ENCODE results near the gene GP5. TPM values are rescaled to one million over a fixed set of nuclear protein-coding genes. Genes with fewer than 3 reads are reported as not detected.

Gene GP5
- total and polyA plus RNA-seq, 2 of the 13 experiments (the other 11 are each of a cell fraction or from before 2014, with no cell fraction given): not detected

DNA sequence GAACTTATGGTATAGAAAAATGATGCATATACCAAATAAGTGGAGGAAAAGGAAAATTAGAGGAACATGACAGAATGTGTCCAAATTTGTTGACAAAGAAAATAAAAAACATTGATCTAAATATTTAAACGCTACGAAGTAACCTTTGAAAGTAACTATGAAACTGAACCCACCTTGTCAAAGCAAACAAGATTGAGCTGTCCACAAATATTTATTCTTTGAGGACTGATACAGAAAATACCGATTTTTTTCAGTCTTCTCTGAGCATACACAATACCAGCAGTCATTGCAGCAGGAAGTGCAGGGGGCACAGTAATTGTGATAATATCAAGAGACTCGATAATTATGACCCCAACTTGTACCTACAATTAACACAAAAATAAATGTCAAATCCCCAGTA, 47.7 kb upstream of the GP5 start (continued):
- TF ChIP-seq, protein P1, sequence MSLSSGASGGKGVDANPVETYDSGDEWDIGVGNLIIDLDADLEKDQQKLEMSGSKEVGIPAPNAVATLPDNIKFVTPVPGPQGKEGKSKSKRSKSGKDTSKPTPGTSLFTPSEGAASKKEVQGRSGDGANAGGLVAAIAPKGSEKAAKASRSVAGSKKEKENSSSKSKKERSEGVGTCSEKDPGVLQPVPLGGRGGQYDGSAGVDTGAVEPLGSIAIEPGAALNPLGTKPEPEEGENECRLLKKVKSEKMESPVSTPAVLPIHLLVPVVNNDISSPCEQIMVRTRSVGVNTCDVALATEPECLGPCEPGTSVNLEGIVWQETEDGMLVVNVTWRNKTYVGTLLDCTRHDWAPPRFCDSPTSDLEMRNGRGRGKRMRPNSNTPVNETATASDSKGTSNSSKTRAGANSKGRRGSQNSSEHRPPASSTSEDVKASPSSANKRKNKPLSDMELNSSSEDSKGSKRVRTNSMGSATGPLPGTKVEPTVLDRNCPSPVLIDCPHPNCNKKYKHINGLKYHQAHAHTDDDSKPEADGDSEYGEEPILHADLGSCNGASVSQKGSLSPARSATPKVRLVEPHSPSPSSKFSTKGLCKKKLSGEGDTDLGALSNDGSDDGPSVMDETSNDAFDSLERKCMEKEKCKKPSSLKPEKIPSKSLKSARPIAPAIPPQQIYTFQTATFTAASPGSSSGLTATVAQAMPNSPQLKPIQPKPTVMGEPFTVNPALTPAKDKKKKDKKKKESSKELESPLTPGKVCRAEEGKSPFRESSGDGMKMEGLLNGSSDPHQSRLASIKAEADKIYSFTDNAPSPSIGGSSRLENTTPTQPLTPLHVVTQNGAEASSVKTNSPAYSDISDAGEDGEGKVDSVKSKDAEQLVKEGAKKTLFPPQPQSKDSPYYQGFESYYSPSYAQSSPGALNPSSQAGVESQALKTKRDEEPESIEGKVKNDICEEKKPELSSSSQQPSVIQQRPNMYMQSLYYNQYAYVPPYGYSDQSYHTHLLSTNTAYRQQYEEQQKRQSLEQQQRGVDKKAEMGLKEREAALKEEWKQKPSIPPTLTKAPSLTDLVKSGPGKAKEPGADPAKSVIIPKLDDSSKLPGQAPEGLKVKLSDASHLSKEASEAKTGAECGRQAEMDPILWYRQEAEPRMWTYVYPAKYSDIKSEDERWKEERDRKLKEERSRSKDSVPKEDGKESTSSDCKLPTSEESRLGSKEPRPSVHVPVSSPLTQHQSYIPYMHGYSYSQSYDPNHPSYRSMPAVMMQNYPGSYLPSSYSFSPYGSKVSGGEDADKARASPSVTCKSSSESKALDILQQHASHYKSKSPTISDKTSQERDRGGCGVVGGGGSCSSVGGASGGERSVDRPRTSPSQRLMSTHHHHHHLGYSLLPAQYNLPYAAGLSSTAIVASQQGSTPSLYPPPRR (CRISPR knock-in tag; IDR thresholded peaks at IDR 0.05; ENCODE audit: borderline replicate concordance): peak; percentile 93
- TF ChIP-seq ZNF354B (CRISPR knock-in tag; IDR thresholded peaks at IDR 0.05) (no peak), BCL6 (CRISPR knock-in tag; IDR thresholded peaks at IDR 0.05) (peak; percentile 96), MEIS2 (CRISPR knock-in tag; IDR thresholded peaks at IDR 0.05) (no peak), DPF2 (CRISPR knock-in tag; IDR thresholded peaks at IDR 0.05; ENCODE audit: borderline replicate concordance, low read depth) (0 out of 2 replicates have a peak, but pooled peaks have one; percentile 22), BRCA1 (CRISPR knock-in tag; IDR thresholded peaks at IDR 0.05) (no peak), ZNF501 (CRISPR knock-in tag; IDR thresholded peaks at IDR 0.05) (no peak), ZNF441 (CRISPR knock-in tag; IDR thresholded peaks at IDR 0.05; ENCODE audit: borderline replicate concordance) (no peak), ZNF878 (CRISPR knock-in tag; IDR thresholded peaks at IDR 0.05) (no peak), U2AF2 (IDR thresholded peaks at IDR 0.05; ENCODE audit: low read depth, low read length) (no peak), PHF8 (CRISPR knock-in tag; IDR thresholded peaks at IDR 0.05) (no peak), KLF6 (CRISPR knock-in tag; IDR thresholded peaks at IDR 0.05) (no peak)
- TF ChIP-seq, protein P2, sequence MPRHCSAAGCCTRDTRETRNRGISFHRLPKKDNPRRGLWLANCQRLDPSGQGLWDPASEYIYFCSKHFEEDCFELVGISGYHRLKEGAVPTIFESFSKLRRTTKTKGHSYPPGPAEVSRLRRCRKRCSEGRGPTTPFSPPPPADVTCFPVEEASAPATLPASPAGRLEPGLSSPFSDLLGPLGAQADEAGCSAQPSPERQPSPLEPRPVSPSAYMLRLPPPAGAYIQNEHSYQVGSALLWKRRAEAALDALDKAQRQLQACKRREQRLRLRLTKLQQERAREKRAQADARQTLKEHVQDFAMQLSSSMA (CRISPR knock-in tag; IDR thresholded peaks at IDR 0.05): no peak
- TF ChIP-seq, protein P3, sequence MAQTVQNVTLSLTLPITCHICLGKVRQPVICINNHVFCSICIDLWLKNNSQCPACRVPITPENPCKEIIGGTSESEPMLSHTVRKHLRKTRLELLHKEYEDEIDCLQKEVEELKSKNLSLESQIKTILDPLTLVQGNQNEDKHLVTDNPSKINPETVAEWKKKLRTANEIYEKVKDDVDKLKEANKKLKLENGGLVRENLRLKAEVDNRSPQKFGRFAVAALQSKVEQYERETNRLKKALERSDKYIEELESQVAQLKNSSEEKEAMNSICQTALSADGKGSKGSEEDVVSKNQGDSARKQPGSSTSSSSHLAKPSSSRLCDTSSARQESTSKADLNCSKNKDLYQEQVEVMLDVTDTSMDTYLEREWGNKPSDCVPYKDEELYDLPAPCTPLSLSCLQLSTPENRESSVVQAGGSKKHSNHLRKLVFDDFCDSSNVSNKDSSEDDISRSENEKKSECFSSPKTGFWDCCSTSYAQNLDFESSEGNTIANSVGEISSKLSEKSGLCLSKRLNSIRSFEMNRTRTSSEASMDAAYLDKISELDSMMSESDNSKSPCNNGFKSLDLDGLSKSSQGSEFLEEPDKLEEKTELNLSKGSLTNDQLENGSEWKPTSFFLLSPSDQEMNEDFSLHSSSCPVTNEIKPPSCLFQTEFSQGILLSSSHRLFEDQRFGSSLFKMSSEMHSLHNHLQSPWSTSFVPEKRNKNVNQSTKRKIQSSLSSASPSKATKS (CRISPR knock-in tag; IDR thresholded peaks at IDR 0.05): no peak
